HepG2 (cell line): ENCODE results near the gene LASP1. TPM values are rescaled to one million over a fixed set of nuclear protein-coding genes. Genes with fewer than 3 reads are reported as not detected.
A peak's percentile ranks its signal among the peaks of the same experiment; 100 is the strongest.

Experiments used
- ASH2L ChIP-seq: fragments of 300-600, 200-600 bp; sonication (generic); IDR thresholded peaks from 2 replicates; pipeline ENCODE4 v1.7.0; 2017; ENCODE audit warnings: low read depth, mild to moderate bottlenecking, moderate library complexity, mixed read lengths, low read length; ENCODE audit not compliant: insufficient read length
- CBX1 ChIP-seq: IDR thresholded peaks from one replicate; pipeline ENCODE4 v1.6.1; 2016; ENCODE audit warnings: antibody characterized with exemption, low read depth
- CEBPG ChIP-seq: IDR thresholded peaks from 2 replicates; pipeline ENCODE4 v1.6.1; 2016
- CENPT ChIP-seq: sonication (generic); formaldehyde crosslinking; IDR thresholded peaks from 2 replicates; pipeline ENCODE4 v1.8.0; 2022; ENCODE audit warnings: low read depth, mild to moderate bottlenecking, moderate library complexity, missing genetic modification reagents
- FOXA1 ChIP-seq, 2 experiments: fragments of 450-650 bp in 1 of 2; sonication (generic) in 1 of 2; formaldehyde crosslinking in 1 of 2; IDR thresholded peaks; 2 replicates each; pipeline versions ENCODE4 v1.4.0 to v1.6.1; 2016 to 2020; ENCODE audit warnings: missing genetic modification reagents in 1 of 2
- HIVEP1 ChIP-seq: sonication (generic); formaldehyde crosslinking; IDR thresholded peaks from 2 replicates; pipeline ENCODE4 v1.4.0; 2020; ENCODE audit warnings: mild to moderate bottlenecking, missing genetic modification reagents
- JUN ChIP-seq: sonication (generic); formaldehyde crosslinking; IDR thresholded peaks from 2 replicates; pipeline ENCODE4 v1.4.0; 2020; ENCODE audit warnings: mild to moderate bottlenecking, missing genetic modification reagents
- PPARG ChIP-seq: conservative IDR thresholded peaks from 2 replicates; pipeline ENCODE4 v1.6.1; 2016; ENCODE audit warnings: missing biosample characterization, missing genetic modification reagents
- RXRB ChIP-seq: IDR thresholded peaks from 2 replicates; pipeline ENCODE4 v1.6.1; 2016; ENCODE audit warnings: borderline replicate concordance, missing genetic modification reagents, missing compliant biosample characterization
- SMAD1 ChIP-seq: sonication (generic); formaldehyde crosslinking; IDR thresholded peaks from 2 replicates; pipeline ENCODE4 v1.4.0; 2020; ENCODE audit warnings: missing genetic modification reagents, low read depth, mild to moderate bottlenecking, borderline replicate concordance
- TGIF2 ChIP-seq: IDR thresholded peaks from 2 replicates; pipeline ENCODE4 v1.6.1; 2016; ENCODE audit warnings: control low read depth, missing compliant biosample characterization
- ZBTB38 ChIP-seq: sonication (generic); formaldehyde crosslinking; IDR thresholded peaks from 2 replicates; pipeline ENCODE4 v1.5.1; 2020; ENCODE audit warnings: mild to moderate bottlenecking, missing genetic modification reagents
- ZBTB42 ChIP-seq: sonication (generic); formaldehyde crosslinking; IDR thresholded peaks from 2 replicates; pipeline ENCODE4 v1.5.0; 2020; ENCODE audit warnings: mild to moderate bottlenecking, missing genetic modification reagents
- ZFAT ChIP-seq: sonication (generic); formaldehyde crosslinking; conservative IDR thresholded peaks from 2 replicates; pipeline ENCODE4 v1.8.1; 2023; ENCODE audit warnings: missing genetic modification reagents, inconsistent platforms
- ZFY ChIP-seq: sonication (generic); formaldehyde crosslinking; IDR thresholded peaks from 2 replicates; pipeline ENCODE4 v1.4.0; 2020; ENCODE audit warnings: missing genetic modification reagents
- ZMYM4 ChIP-seq: sonication (generic); formaldehyde crosslinking; IDR thresholded peaks from 2 replicates; pipeline ENCODE4 v1.8.1; 2023; ENCODE audit warnings: mild to moderate bottlenecking, missing genetic modification reagents
- ZNF460 ChIP-seq: sonication (generic); formaldehyde crosslinking; IDR thresholded peaks from 2 replicates; pipeline ENCODE4 v1.5.1; 2020; ENCODE audit warnings: missing genetic modification reagents, mild to moderate bottlenecking, borderline replicate concordance
- ZNF792 ChIP-seq: IDR thresholded peaks from 2 replicates; pipeline ENCODE4 v1.6.1; 2016
- ZNF83 ChIP-seq: sonication (generic); formaldehyde crosslinking; IDR thresholded peaks from 2 replicates; pipeline ENCODE4 v1.4.0; 2020; ENCODE audit warnings: missing genetic modification reagents, mild to moderate bottlenecking, borderline replicate concordance
- ZNF839 ChIP-seq: sonication (generic); formaldehyde crosslinking; IDR thresholded peaks from 2 replicates; pipeline ENCODE4 v1.4.0; 2020; ENCODE audit warnings: missing genetic modification reagents, mild to moderate bottlenecking, borderline replicate concordance
- ZSCAN9 ChIP-seq: IDR thresholded peaks from 2 replicates; pipeline ENCODE4 v1.6.1; 2016; ENCODE audit warnings: borderline replicate concordance
- polyA plus RNA-seq, 8 experiments: library from polyadenylated mRNA; depleted of rRNA in 3 of 8; stranded (reverse) in 7 of 8; unstranded in 1 of 8; fragments of >200 nt; fragmentation: Illumina TruSeq in 4 of 8; extraction: Trizol in 4 of 8; gene quantifications; 2 replicates each; pipeline versions ENCODE4 v1.2.1 to v1.2.3, GENCODE V29; 2011 to 2016; ENCODE audit warnings: low read depth in 4 of 8, missing spikeins in 1 of 8, mixed read lengths in 1 of 8; ENCODE audit not compliant: insufficient read depth in 1 of 8
- total RNA-seq, 5 experiments: library from RNA; depleted of rRNA; stranded (reverse); fragments of >200 nt; fragmentation: Illumina TruSeq; extraction: Trizol; gene quantifications; 2 replicates each; pipeline ENCODE4 v1.2.3, GENCODE V29; 2016; ENCODE audit warnings: low read depth in 1 of 5
- TF ChIP-seq, protein P1 (sequence below): sonication (generic); formaldehyde crosslinking; IDR thresholded peaks from 2 replicates; pipeline ENCODE4 v1.8.1; 2023; ENCODE audit warnings: mild to moderate bottlenecking, inconsistent platforms, moderate library complexity, missing genetic modification reagents, borderline replicate concordance
- TF ChIP-seq, protein P2 (sequence below): sonication (generic); formaldehyde crosslinking; IDR thresholded peaks from 2 replicates; pipeline ENCODE4 v1.4.0; 2020; ENCODE audit warnings: missing genetic modification reagents, borderline replicate concordance

Gene LASP1
- total and polyA plus RNA-seq, 2 of the 13 experiments (the other 11 are each of a cell fraction or from before 2014, with no cell fraction given): 70.1 to 97.0 TPM

DNA sequence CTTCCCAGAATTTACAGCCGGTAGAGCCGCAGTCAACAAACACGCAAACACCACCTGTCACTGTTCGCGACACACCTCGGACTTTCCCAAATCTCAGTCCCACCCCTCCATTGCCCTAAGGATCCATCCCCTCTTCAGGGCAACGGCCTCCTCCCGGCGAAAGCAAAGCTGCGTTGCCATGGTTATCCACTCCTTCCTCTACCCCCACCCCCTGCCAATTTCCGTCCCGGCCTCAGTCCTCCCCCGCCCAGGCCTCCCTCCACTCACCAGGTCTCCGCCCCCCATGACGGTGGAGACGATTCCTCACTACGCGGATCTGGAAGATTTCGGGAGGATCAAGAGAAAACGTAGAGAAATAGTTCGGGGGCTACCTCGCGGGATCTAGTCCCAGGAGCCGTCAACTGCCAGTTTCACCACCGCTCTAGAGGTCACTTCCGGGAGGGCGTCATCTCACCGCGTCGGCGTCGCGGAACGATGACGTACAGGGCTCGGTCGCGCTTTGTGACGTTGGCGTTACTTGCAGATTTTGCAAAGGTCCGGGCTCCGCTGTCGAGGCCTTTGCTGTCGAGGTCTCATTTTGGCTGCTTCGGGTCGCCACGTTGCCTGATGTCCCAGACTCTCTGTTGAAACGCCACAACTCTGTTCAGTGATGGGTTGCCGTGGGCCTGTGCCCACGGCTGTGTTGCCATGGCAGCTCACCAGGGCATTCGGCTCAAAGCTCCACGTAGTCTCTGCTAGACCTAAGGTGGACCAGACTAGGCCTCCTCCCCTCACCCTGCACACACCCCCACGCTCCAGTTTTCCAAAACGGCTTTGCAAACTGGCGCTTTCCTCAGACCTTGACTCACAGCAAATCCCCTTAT, 44.7 kb upstream of the LASP1 start, which contains the start of gene CWC25 (continued):
- TF ChIP-seq, protein P1, sequence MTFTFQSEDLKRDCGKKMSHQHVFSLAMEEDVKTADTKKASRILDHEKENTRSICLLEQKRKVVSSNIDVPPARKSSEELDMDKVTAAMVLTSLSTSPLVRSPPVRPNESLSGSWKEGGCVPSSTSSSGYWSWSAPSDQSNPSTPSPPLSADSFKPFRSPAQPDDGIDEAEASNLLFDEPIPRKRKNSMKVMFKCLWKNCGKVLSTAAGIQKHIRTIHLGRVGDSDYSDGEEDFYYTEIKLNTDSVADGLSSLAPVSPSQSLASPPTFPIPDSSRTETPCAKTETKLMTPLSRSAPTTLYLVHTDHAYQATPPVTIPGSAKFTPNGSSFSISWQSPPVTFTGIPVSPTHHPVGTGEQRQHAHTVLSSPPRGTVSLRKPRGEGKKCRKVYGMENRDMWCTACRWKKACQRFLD (CRISPR knock-in tag): peak; percentile 31; the same call in 1 of the 2 replicates
- TF ChIP-seq PPARG (CRISPR knock-in tag) (peak; percentile 49), ZNF792 (CRISPR knock-in tag) (peak; percentile 92), FOXA1 (IDR thresholded peaks at IDR 0.05) (no peak), FOXA1 (CRISPR knock-in tag; IDR thresholded peaks at IDR 0.05) (peak; percentile 73), ZNF839 (peak; percentile 90; the same call in 1 of the 2 replicates), ZFY (CRISPR knock-in tag) (peak; percentile 99), ZFAT (CRISPR knock-in tag) (no peak), TGIF2 (CRISPR knock-in tag) (peak; percentile 98), ZBTB42 (0 out of 2 replicates have a peak, but pooled peaks have one; percentile 45), ZNF83 (CRISPR knock-in tag) (no peak; the same call in 1 of the 2 replicates), RXRB (CRISPR knock-in tag) (peak; percentile 89), CENPT (CRISPR knock-in tag) (no peak; the same call in 1 of the 2 replicates), SMAD1 (CRISPR knock-in tag) (peak; percentile 94; the same call in 1 of the 2 replicates), ZNF460 (CRISPR knock-in tag) (peak; percentile 14; the same call in 1 of the 2 replicates), ZBTB38 (CRISPR knock-in tag) (peak; percentile 96), CEBPG (peak; percentile 85), HIVEP1 (CRISPR knock-in tag) (peak; percentile 90), ASH2L (peak; percentile 97), JUN (CRISPR knock-in tag) (peak; percentile 84), ZSCAN9 (CRISPR knock-in tag) (peak; percentile 98), CBX1 (peak; percentile 88), ZMYM4 (CRISPR knock-in tag) (peak; percentile 98)
- TF ChIP-seq, protein P2, sequence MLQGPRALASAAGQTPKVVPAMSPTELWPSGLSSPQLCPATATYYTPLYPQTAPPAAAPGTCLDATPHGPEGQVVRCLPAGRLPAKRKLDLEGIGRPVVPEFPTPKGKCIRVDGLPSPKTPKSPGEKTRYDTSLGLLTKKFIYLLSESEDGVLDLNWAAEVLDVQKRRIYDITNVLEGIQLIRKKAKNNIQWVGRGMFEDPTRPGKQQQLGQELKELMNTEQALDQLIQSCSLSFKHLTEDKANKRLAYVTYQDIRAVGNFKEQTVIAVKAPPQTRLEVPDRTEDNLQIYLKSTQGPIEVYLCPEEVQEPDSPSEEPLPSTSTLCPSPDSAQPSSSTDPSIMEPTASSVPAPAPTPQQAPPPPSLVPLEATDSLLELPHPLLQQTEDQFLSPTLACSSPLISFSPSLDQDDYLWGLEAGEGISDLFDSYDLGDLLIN (CRISPR knock-in tag): peak; percentile 92; the same call in 1 of the 2 replicates
